Neuronal stem cell (in vitro differentiated cells): Measurements from ENCODE around the gene OTULIN.

Experiments
- DNase-seq: peaks from one replicate; pipeline ENCODE4 v3.0.0-alpha.2; 2013; ENCODE audit warnings: low spot score
- H2AFZ ChIP-seq: one replicate; pipeline ENCODE4 v1.6.1; 2013; ENCODE audit warnings: mild to moderate bottlenecking, low read length, inconsistent platforms
- H2AK5ac ChIP-seq: 2 replicates; pipeline ENCODE4 v1.6.1; 2013; ENCODE audit warnings: low read depth, mild to moderate bottlenecking, inconsistent platforms, low read length, moderate library complexity, mixed read lengths
- H2BK120ac ChIP-seq: 2 replicates; pipeline ENCODE4 v1.6.1; 2013; ENCODE audit warnings: low read depth, mild to moderate bottlenecking, inconsistent platforms, low read length, moderate library complexity, mixed read lengths
- H2BK12ac ChIP-seq: one replicate; pipeline ENCODE4 v1.6.1; 2013; ENCODE audit warnings: low read length, inconsistent platforms
- H2BK15ac ChIP-seq: 2 replicates; pipeline ENCODE4 v1.6.1; 2013; ENCODE audit warnings: mild to moderate bottlenecking, low read length, inconsistent platforms, mixed read lengths
- H2BK5ac ChIP-seq: one replicate; pipeline ENCODE4 v1.6.1; 2013; ENCODE audit warnings: inconsistent platforms, mild to moderate bottlenecking, low read length, moderate library complexity
- H3K14ac ChIP-seq: one replicate; pipeline ENCODE4 v1.6.1; 2013; ENCODE audit warnings: low read length, inconsistent platforms
- H3K18ac ChIP-seq: 2 replicates; pipeline ENCODE4 v1.6.1; 2013; ENCODE audit warnings: low read length, inconsistent platforms
- H3K23ac ChIP-seq: 2 replicates; pipeline ENCODE4 v1.6.1; 2013; ENCODE audit warnings: low read depth, mild to moderate bottlenecking, mixed read lengths, low read length, inconsistent platforms; ENCODE audit not compliant: poor library complexity
- H3K27ac ChIP-seq: replicated peaks from 3 replicates; pipeline ENCODE4 v1.5.1; 2013; ENCODE audit warnings: low read length, inconsistent platforms
- H3K27me3 ChIP-seq, 3 experiments: 2 replicates each; pipeline ENCODE4 v1.6.1; 2013; ENCODE audit warnings: low read length in 3 of 3, mild to moderate bottlenecking in 2 of 3, inconsistent platforms in 1 of 3, low read depth in 1 of 3, mixed read lengths in 1 of 3, moderate library complexity in 1 of 3; ENCODE audit not compliant: control insufficient read depth in 3 of 3, insufficient read depth in 3 of 3
- H3K36me3 ChIP-seq, 2 donors: replicated peaks in 1 of 2; 2 replicates each; pipeline ENCODE4 v1.6.1; 2013; ENCODE audit warnings: low read length in 2 of 2; ENCODE audit not compliant: control insufficient read depth in 2 of 2, insufficient read depth in 2 of 2
- H3K4ac ChIP-seq: 2 replicates; pipeline ENCODE4 v1.6.1; 2013; ENCODE audit warnings: inconsistent platforms, mild to moderate bottlenecking, low read length, moderate library complexity
- H3K4me1 ChIP-seq, 2 donors: 1 replicate in 1 of 2; 2 replicates in 1 of 2; pipeline ENCODE4 v1.6.1; 2013; ENCODE audit warnings: low read length in 2 of 2, low read depth in 1 of 2; ENCODE audit not compliant: control insufficient read depth in 2 of 2, insufficient read depth in 1 of 2
- H3K4me2 ChIP-seq: one replicate; pipeline ENCODE4 v1.6.1; 2013; ENCODE audit warnings: mild to moderate bottlenecking, low read length, inconsistent platforms; ENCODE audit not compliant: insufficient read depth, poor library complexity, severe bottlenecking
- H3K4me3 ChIP-seq, 2 donors: 2 replicates each; pipeline ENCODE4 v1.5.1; 2013; ENCODE audit warnings: low read length in 2 of 2, mild to moderate bottlenecking in 2 of 2, inconsistent platforms in 1 of 2, moderate library complexity in 1 of 2
- H3K79me1 ChIP-seq: one replicate; pipeline ENCODE4 v1.6.1; 2013; ENCODE audit warnings: low read depth, mild to moderate bottlenecking, inconsistent platforms, low read length, moderate library complexity
- H3K9ac ChIP-seq: one replicate; pipeline ENCODE4 v1.6.1; 2013; ENCODE audit warnings: mild to moderate bottlenecking, low read depth, low read length, inconsistent platforms; ENCODE audit not compliant: poor library complexity
- H3K9me3 ChIP-seq, 2 donors: replicated peaks in 1 of 2; 2 replicates each; pipeline versions ENCODE3 to v1.6.1; 2013; ENCODE audit warnings: low read length in 2 of 2, mild to moderate bottlenecking in 2 of 2, inconsistent platforms in 1 of 2, low read depth in 1 of 2, mixed read lengths in 1 of 2, moderate library complexity in 1 of 2; ENCODE audit not compliant: control insufficient read depth in 2 of 2, insufficient read depth in 1 of 2
- H4K8ac ChIP-seq: one replicate; pipeline ENCODE4 v1.6.1; 2013; ENCODE audit warnings: low read depth, mild to moderate bottlenecking, inconsistent platforms, low read length, moderate library complexity
- H4K91ac ChIP-seq: one replicate; pipeline ENCODE4 v1.6.1; 2013; ENCODE audit warnings: low read length, low read depth, mild to moderate bottlenecking, inconsistent platforms; ENCODE audit not compliant: poor library complexity
- WGBS, 2 donors: extraction: QIAGEN DNeasy Blood & Tissue Kit; methylation state at CpG; one replicate each; pipeline ENCODE4 v1.1.7; 2013; ENCODE audit warnings: missing lambda C conversion rate in 2 of 2, mixed read lengths in 1 of 2; ENCODE audit not compliant: insufficient read length in 2 of 2, insufficient replicate concordance in 1 of 2; ENCODE audit errors: extremely low coverage in 2 of 2; 5-methylcytosine and 5-hydroxymethylcytosine counted together

Gene OTULIN

DNA sequence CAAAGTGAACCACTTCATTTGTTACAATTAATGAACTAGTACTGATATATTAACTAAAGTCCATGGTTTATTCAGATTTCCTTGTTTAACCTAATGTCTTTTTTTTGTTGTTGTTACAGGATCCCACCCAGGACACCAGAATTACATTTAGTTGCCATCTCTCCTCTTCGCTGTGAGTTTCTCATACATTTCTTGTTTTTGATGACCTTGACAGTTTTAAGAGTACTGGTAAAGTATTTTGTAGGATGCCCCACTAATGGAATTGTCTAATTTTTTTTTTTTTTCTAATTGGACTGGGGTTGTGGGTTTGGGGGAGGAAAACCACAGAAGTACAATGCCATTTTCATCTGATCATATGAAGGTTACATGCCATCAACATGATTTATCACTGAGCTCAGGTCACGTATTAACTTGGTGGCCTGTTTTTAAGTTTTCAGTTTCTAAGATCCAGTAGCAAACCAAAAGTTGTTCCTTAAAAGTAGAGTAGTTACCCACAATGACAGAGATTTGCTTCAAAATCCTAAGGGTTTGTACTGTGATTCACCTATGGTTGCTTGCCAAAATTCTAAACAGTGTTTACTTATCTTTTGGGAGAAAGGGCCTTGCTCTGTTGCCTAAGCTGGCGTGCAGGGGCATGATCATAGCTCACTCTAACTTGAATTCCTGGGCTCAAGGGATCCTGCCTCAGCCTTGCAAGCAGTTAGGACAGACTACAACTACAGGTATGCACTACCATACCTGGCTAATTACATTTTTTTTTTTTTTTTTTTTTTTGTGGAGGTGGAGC lies 4.5 kb upstream of the OTULIN start:
- H3K36me3 ChIP-seq, result peaks cover 0 to 10% of the 10 kb centered on the region in 2 donors
- H2BK15ac ChIP-seq, result no peak overlapping the region
- H3K4ac ChIP-seq, result no peak overlapping the region
- no peak overlapping the region for H4K8ac ChIP-seq
- no peak overlapping the region for H3K4me2 ChIP-seq
- no peak overlapping the region for H2BK12ac ChIP-seq
- no peak overlapping the region for H3K14ac ChIP-seq
- H3K4me1 ChIP-seq, result peaks cover 0 to 3% of the 10 kb centered on the region in 2 donors
- H2BK5ac ChIP-seq, result no peak overlapping the region
- no peak overlapping the region for H3K4me3 ChIP-seq
- no CpG with 5 or more reads among the region's 3 CpGs for WGBS, 2 donors
- no peak overlapping the region for H3K27ac ChIP-seq
- H2AFZ ChIP-seq, result no peak overlapping the region
- no peak overlapping the region for H2AK5ac ChIP-seq
- no peaks in the 10 kb centered on the region for H3K79me1 ChIP-seq
- no peaks in the 10 kb centered on the region for H3K9me3 ChIP-seq
- H2BK120ac ChIP-seq, result no peak overlapping the region
- no peak overlapping the region for H3K23ac ChIP-seq
- H3K18ac ChIP-seq, result no peak overlapping the region
- DNase-seq, result no peak
- no peak overlapping the region for H4K91ac ChIP-seq
- H3K9ac ChIP-seq, result no peak overlapping the region
- no peaks in the 10 kb centered on the region for H3K27me3 ChIP-seq

DNA sequence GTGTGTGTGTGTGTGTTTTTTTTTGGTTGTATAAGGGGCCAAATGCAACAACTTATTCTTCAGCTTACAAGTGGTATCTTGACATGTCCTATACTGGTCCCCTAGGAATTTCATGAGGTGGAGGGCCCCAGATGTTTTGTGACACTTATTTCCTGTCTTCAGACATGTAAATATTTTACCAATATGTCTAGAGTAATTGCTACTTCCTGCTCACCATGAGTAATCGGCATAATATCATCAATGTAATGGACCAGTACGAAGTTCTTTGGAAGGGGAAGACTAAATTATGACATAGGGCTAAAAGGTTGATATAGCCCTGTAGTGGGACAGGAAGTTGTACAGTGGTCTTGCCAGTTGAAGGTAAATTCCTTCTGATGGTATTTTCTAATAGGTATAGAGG lies 3.7 kb upstream of the OTULIN start:
- no peak overlapping the region for H3K4ac ChIP-seq
- H3K4me1 ChIP-seq, result peaks cover under 1 to 3% of the 10 kb centered on the region in 2 donors
- no peak overlapping the region for H3K4me2 ChIP-seq
- no peak overlapping the region for H2AFZ ChIP-seq
- no peak overlapping the region for H4K8ac ChIP-seq
- no peak overlapping the region for H2BK5ac ChIP-seq
- no peak overlapping the region for H2BK120ac ChIP-seq
- H3K4me3 ChIP-seq, result no peak overlapping the region
- no peak overlapping the region for H2AK5ac ChIP-seq
- no peak overlapping the region for H2BK12ac ChIP-seq
- no peak overlapping the region for H3K18ac ChIP-seq
- no peaks in the 10 kb centered on the region for H3K27me3 ChIP-seq
- H3K27ac ChIP-seq, result no peak overlapping the region
- peaks cover 0 to 10% of the 10 kb centered on the region in 2 donors for H3K36me3 ChIP-seq
- H3K79me1 ChIP-seq, result peaks cover 2% of the 10 kb centered on the region
- no peak overlapping the region for H3K23ac ChIP-seq
- H3K9ac ChIP-seq, result no peak overlapping the region
- WGBS, 2 donors, result no CpG with 5 or more reads among the region's 2 CpGs
- H4K91ac ChIP-seq, result no peak overlapping the region
- no peak overlapping the region for H2BK15ac ChIP-seq
- no peaks in the 10 kb centered on the region for H3K9me3 ChIP-seq
- no peak overlapping the region for H3K14ac ChIP-seq
- DNase-seq, result no peak

DNA sequence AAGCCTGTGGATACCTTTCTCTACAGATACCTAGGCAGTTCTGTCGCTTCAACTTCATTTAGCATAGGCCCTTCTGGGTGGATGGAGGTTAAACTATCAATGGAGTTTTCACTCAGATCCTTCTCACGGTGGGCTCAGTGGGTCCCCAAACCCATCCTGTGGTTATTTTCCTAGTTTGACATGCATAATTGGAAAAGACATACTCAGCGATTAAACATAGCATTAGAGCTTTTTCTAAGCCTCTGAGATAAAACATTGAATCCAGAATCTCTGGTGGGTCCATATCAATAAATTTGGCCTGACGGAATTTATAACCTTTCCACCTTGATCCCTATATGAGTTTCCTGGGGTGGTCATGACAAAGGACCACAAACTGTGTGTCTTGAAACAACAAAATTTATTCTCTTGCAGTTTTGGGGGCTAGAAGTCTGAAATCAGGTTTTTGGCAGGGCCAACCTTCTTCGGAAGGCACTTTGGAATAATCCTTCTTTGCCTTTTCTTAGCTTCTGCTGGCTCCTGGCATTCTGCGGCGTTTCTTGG lies 1.7 kb upstream of the OTULIN start:
- H3K4me2 ChIP-seq, result no peak overlapping the region
- no peaks in the 10 kb centered on the region for H3K27me3 ChIP-seq
- H2BK120ac ChIP-seq, result no peak overlapping the region
- H3K14ac ChIP-seq, result no peak overlapping the region
- no peak overlapping the region for H4K8ac ChIP-seq
- H3K36me3 ChIP-seq, result peaks cover 0 to 16% of the 10 kb centered on the region in 2 donors
- peaks cover 2% of the 10 kb centered on the region for H3K79me1 ChIP-seq
- no peak overlapping the region for H3K23ac ChIP-seq
- peak overlapping the region in 1 of 2 donors; percentile 74 for H3K4me3 ChIP-seq
- no peak overlapping the region for H2BK5ac ChIP-seq
- H3K18ac ChIP-seq, result no peak overlapping the region
- H3K4me1 ChIP-seq, result peaks cover 3% of the 10 kb centered on the region in 2 donors
- no peaks in the 10 kb centered on the region for H3K9me3 ChIP-seq
- H3K27ac ChIP-seq, result no peak overlapping the region
- no peak overlapping the region for H2BK15ac ChIP-seq
- H2BK12ac ChIP-seq, result no peak overlapping the region
- no peak overlapping the region for H2AK5ac ChIP-seq
- no peak overlapping the region for H4K91ac ChIP-seq
- no peak overlapping the region for H3K9ac ChIP-seq
- no peak overlapping the region for H2AFZ ChIP-seq
- DNase-seq, result no peak
- WGBS, 2 donors, result no CpG with 5 or more reads among the region's 7 CpGs
- no peak overlapping the region for H3K4ac ChIP-seq

DNA sequence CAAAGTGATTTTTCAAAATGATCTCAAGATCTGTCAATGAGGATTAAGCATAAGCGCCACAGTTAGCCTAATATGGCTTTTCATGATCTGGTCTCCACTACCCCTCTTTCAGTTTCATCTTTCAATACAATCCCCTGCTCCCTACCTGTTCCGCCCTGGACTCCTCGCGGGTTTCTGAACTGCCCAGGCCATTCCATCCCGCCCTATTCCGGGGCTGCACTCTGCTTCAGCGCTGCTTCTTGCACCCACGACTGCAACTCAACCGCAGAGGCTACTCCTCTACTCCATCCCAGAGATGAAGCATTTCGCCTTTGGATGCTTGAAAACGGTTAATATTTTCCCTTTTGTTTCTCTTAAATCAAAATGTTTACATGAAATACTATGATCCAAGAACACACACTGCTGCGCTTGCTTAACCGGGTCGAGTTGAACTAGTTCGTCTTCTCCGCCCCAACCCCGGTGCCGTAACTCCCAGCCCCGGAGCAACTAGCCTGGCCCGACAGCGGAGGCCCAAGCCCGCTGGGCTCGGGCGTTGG lies 716 bp upstream of the OTULIN start:
- no peak overlapping the region for H4K91ac ChIP-seq
- H3K27me3 ChIP-seq, result no peaks in the 10 kb centered on the region
- WGBS, 2 donors, result no CpG with 5 or more reads among the region's 24 CpGs
- H3K18ac ChIP-seq, result peak overlapping the region; percentile 97
- peak overlapping the region; percentile 87 for H2BK15ac ChIP-seq
- H3K9ac ChIP-seq, result peak overlapping the region; percentile 99
- H4K8ac ChIP-seq, result no peak overlapping the region
- peak overlapping the region; percentile 86 for H3K27ac ChIP-seq
- peak overlapping the region; percentile 14 for H2BK120ac ChIP-seq
- H3K9me3 ChIP-seq, result no peaks in the 10 kb centered on the region
- H3K14ac ChIP-seq, result peak overlapping the region; percentile 9
- peaks cover 3% of the 10 kb centered on the region in 2 donors for H3K4me1 ChIP-seq
- peak overlapping the region; percentile 77 for H3K4me2 ChIP-seq
- H3K36me3 ChIP-seq, result peaks cover 0 to 25% of the 10 kb centered on the region in 2 donors
- H2BK12ac ChIP-seq, result no peak overlapping the region
- H2AK5ac ChIP-seq, result peak overlapping the region; percentile 12
- H3K4me3 ChIP-seq, result peak overlapping the region; percentile 74 to 90
- peaks cover 2% of the 10 kb centered on the region for H3K79me1 ChIP-seq
- peak overlapping the region; percentile 96 for H3K23ac ChIP-seq
- H2AFZ ChIP-seq, result peak overlapping the region; percentile 96
- no peak overlapping the region for H3K4ac ChIP-seq
- DNase-seq, result no peak
- H2BK5ac ChIP-seq, result no peak overlapping the region
